A673 (cell line): Measurements from ENCODE around the gene ZNF398. TPM values are rescaled to one million over a fixed set of nuclear protein-coding genes. Genes with fewer than 3 reads are reported as not detected.

Experiments used
- BruUV-seq: library from RNA; stranded (reverse); fragments of 400-500 nt; replicated peaks from 2 replicates; lab custom pipeline; 2021; lab: Mats Ljungman, UMichigan
- CTCF ChIA-PET: fragments of 300-600 bp; sonication (Branson Sonifier 250); formaldehyde crosslinking; loops from one replicate; lab custom pipeline; 2022; ENCODE audit warnings: antibody characterized with exemption; lab: Charles Lee
- POLR2A ChIA-PET: fragments of 300-600 bp; sonication (Branson Sonifier 250); formaldehyde crosslinking; loops from one replicate; lab custom pipeline; 2022; ENCODE audit warnings: antibody characterized with exemption; ENCODE audit not compliant: low non-redundant PET; lab: Charles Lee
- DNase-seq: peaks from one replicate; pipeline ENCODE4 v3.0.0-alpha.2; 2015; ENCODE audit warnings: low spot score
- H3K27ac ChIP-seq: fragments of 200-600 bp; sonication (generic); 2 replicates; pipeline ENCODE4 v1.5.1; 2016; ENCODE audit warnings: mixed run types, low read depth, mild to moderate bottlenecking, mixed read lengths, antibody characterized with exemption, low read length; ENCODE audit not compliant: poor library complexity, severe bottlenecking
- H3K27me3 ChIP-seq: fragments of 200-600 bp; sonication (generic); replicated peaks from 2 replicates; pipeline ENCODE4 v1.6.1; 2017; ENCODE audit warnings: mixed run types, low read depth, mild to moderate bottlenecking, mixed read lengths, antibody characterized with exemption, low read length; ENCODE audit not compliant: insufficient read depth, poor library complexity
- H3K36me3 ChIP-seq: fragments of 200-600 bp; sonication (generic); 2 replicates; pipeline ENCODE4 v1.6.1; 2016; ENCODE audit warnings: mixed run types, mild to moderate bottlenecking, mixed read lengths, antibody characterized with exemption, low read length; ENCODE audit not compliant: insufficient read depth, poor library complexity, severe bottlenecking
- H3K4me1 ChIP-seq: fragments of 200-600 bp; sonication (generic); 2 replicates; pipeline ENCODE4 v1.6.1; 2017; ENCODE audit warnings: mixed run types, mild to moderate bottlenecking, mixed read lengths, antibody characterized with exemption, low read length; ENCODE audit not compliant: insufficient read depth, poor library complexity, severe bottlenecking
- H3K4me3 ChIP-seq: fragments of 200-600 bp; sonication (generic); 2 replicates; pipeline ENCODE4 v1.5.1; 2016; ENCODE audit warnings: low read depth, mixed run types, mild to moderate bottlenecking, mixed read lengths, low read length; ENCODE audit not compliant: poor library complexity, severe bottlenecking
- H3K9me3 ChIP-seq: fragments of 200-600 bp; sonication (generic); 2 replicates; pipeline ENCODE4 v1.6.1; 2016; ENCODE audit warnings: mixed run types, low read depth, mild to moderate bottlenecking, mixed read lengths, antibody characterized with exemption, low read length; ENCODE audit not compliant: poor library complexity, severe bottlenecking
- CTCF ChIP-seq: fragments of 300-800, 200-600 bp; sonication (generic); conservative IDR thresholded peaks from 2 replicates; pipeline ENCODE4 v1.5.1; 2017; ENCODE audit warnings: low read depth, mild to moderate bottlenecking, antibody characterized with exemption, low read length, moderate library complexity, mixed read lengths
- EZH2 ChIP-seq: fragments of 200-600 bp; sonication (generic); IDR thresholded peaks from 2 replicates; pipeline ENCODE4 v1.6.1; 2017; ENCODE audit warnings: borderline replicate concordance, low read depth, mild to moderate bottlenecking, mixed read lengths, antibody characterized with exemption, low read length; ENCODE audit not compliant: poor library complexity, severe bottlenecking
- intact Hi-C: fragments of 100-400 bp; cut with micrococcal nuclease; formaldehyde crosslinking; loops from one replicate; pipeline ENCODE4 v1.10.0; 2022; ENCODE audit not compliant: unreplicated experiment
- total RNA-seq: library from RNA; stranded (reverse); gene quantifications from 2 replicates; pipeline ENCODE4 v1.2.3, GENCODE V29; 2021

ZNF398 gene
- total RNA-seq, 1 experiment from 2014 or later = 22.3 TPM

- Histone ChIP-seq H3K4me1 (peaks cover 3% of the 10 kb centered on the region), H3K4me3 (no peak overlapping the region), H3K27me3 (no peaks in the 10 kb centered on the region), H3K9me3 (peaks cover 11% of the 10 kb centered on the region), H3K27ac (no peak overlapping the region), H3K36me3 (peaks cover 26% of the 10 kb centered on the region)
- TF ChIP-seq CTCF (no peak), EZH2 (no peak)
- DNase-seq = no peak
- CTCF ChIA-PET = no interaction called here
- intact Hi-C loops = no loop called here
- POLR2A ChIA-PET = no interaction called here
- BruUV-seq = no TSS peak
Measured at GRCh38 chr7:149133028-149133710, 14.1 kb upstream of the ZNF398 start.

GRCh38 chr7:149136118-149136517 is 11.1 kb upstream of the ZNF398 start:
- intact Hi-C loops = no loop called here
- BruUV-seq = no TSS peak
- TF ChIP-seq CTCF = no peak
- no peak for TF ChIP-seq EZH2
- Histone ChIP-seq H3K4me1 (no peaks in the 10 kb centered on the region), H3K4me3 (no peak overlapping the region), H3K9me3 (peaks cover 2% of the 10 kb centered on the region), H3K27me3 (no peaks in the 10 kb centered on the region), H3K36me3 (peaks cover 9% of the 10 kb centered on the region), H3K27ac (no peak overlapping the region)
- no peak for DNase-seq
- ChIA-PET CTCF (no interaction called here), POLR2A (no interaction called here)

- Histone ChIP-seq H3K9me3 (no peaks in the 10 kb centered on the region), H3K27ac (no peak overlapping the region), H3K4me1 (no peaks in the 10 kb centered on the region), H3K27me3 (no peaks in the 10 kb centered on the region), H3K4me3 (no peak overlapping the region), H3K36me3 (no peaks in the 10 kb centered on the region)
- intact Hi-C loops = no loop called here
- POLR2A ChIA-PET = no interaction called here
- CTCF ChIA-PET = no interaction called here
- TF ChIP-seq CTCF = no peak
- no peak for TF ChIP-seq EZH2
- no peak for DNase-seq
- no TSS peak for BruUV-seq
Measured at GRCh38 chr7:149140831-149141230, 6.4 kb upstream of the ZNF398 start.
